Mucosa of stomach (tissue), 1 donor: ENCODE data around the gene SCRN3.

Experiments
- H3K27me3 ChIP-seq: one replicate; pipeline ENCODE4 v1.7.0; 2013; ENCODE audit warnings: mild to moderate bottlenecking, low read length; ENCODE audit not compliant: control insufficient read depth, insufficient read depth
- H3K36me3 ChIP-seq: one replicate; pipeline ENCODE4 v1.7.0; 2013; ENCODE audit warnings: low read length; ENCODE audit not compliant: control insufficient read depth, insufficient read depth
- H3K4me1 ChIP-seq: one replicate; pipeline ENCODE4 v1.7.0; 2013; ENCODE audit warnings: mild to moderate bottlenecking, low read length; ENCODE audit not compliant: control insufficient read depth, insufficient read depth
- H3K4me3 ChIP-seq: one replicate; pipeline ENCODE4 v1.7.0; 2013; ENCODE audit warnings: low read length
- H3K9ac ChIP-seq: one replicate; pipeline ENCODE4 v1.7.0; 2013; ENCODE audit warnings: mild to moderate bottlenecking, low read length, moderate library complexity
- H3K9me3 ChIP-seq: one replicate; pipeline ENCODE4 v1.7.0; 2013; ENCODE audit warnings: mild to moderate bottlenecking, low read length, moderate library complexity; ENCODE audit not compliant: control insufficient read depth
- donor health status: Pancreatic carcinoma.

Gene SCRN3

GRCh38 chr2:174450021-174450816, 54.7 kb downstream of the SCRN3 start:
- H3K4me1 ChIP-seq: no peaks in the 10 kb centered on the region
- no peaks in the 10 kb centered on the region for H3K36me3 ChIP-seq
- no peak overlapping the region for H3K9ac ChIP-seq
- H3K9me3 ChIP-seq: no peaks in the 10 kb centered on the region
- no peaks in the 10 kb centered on the region for H3K27me3 ChIP-seq
- no peak overlapping the region for H3K4me3 ChIP-seq

- H3K4me1 ChIP-seq: no peaks in the 10 kb centered on the region
- H3K27me3 ChIP-seq: no peaks in the 10 kb centered on the region
- no peak overlapping the region for H3K9ac ChIP-seq
- H3K4me3 ChIP-seq: no peak overlapping the region
- no peaks in the 10 kb centered on the region for H3K9me3 ChIP-seq
- no peaks in the 10 kb centered on the region for H3K36me3 ChIP-seq
These were observed 59.0 kb downstream of the SCRN3 start for GRCh38 chr2:174454566-174454965.

GRCh38 chr2:174461221-174461620, 65.7 kb downstream of the SCRN3 start:
- H3K36me3 ChIP-seq: no peaks in the 10 kb centered on the region
- H3K9me3 ChIP-seq: no peaks in the 10 kb centered on the region
- H3K4me1 ChIP-seq: no peaks in the 10 kb centered on the region
- no peak overlapping the region for H3K9ac ChIP-seq
- no peak overlapping the region for H3K4me3 ChIP-seq
- no peaks in the 10 kb centered on the region for H3K27me3 ChIP-seq

- no peaks in the 10 kb centered on the region for H3K36me3 ChIP-seq
- H3K9ac ChIP-seq: no peak overlapping the region
- no peak overlapping the region for H3K4me3 ChIP-seq
- H3K4me1 ChIP-seq: no peaks in the 10 kb centered on the region
- no peaks in the 10 kb centered on the region for H3K27me3 ChIP-seq
- no peaks in the 10 kb centered on the region for H3K9me3 ChIP-seq
These were observed 69.8 kb downstream of the SCRN3 start for GRCh38 chr2:174465327-174465726.

- H3K4me1 ChIP-seq: no peaks in the 10 kb centered on the region
- no peaks in the 10 kb centered on the region for H3K9me3 ChIP-seq
- H3K9ac ChIP-seq: no peak overlapping the region
- H3K4me3 ChIP-seq: no peak overlapping the region
- H3K36me3 ChIP-seq: no peaks in the 10 kb centered on the region
- no peaks in the 10 kb centered on the region for H3K27me3 ChIP-seq
These were observed 78.3 kb downstream of the SCRN3 start for GRCh38 chr2:174473796-174474195.

- Histone ChIP-seq H3K4me1 (no peaks in the 10 kb centered on the region), H3K36me3 (no peaks in the 10 kb centered on the region), H3K9me3 (no peaks in the 10 kb centered on the region)
These were observed 82.2 kb downstream of the SCRN3 start for GRCh38 chr2:174477759-174478158.

More at GRCh38 chr2:174477759-174478158, 82.2 kb downstream of the SCRN3 start:
- Histone ChIP-seq H3K9ac (no peak overlapping the region), H3K4me3 (no peak overlapping the region), H3K27me3 (no peaks in the 10 kb centered on the region)
